ENCODE data around the gene TJP1. TPM values are rescaled to one million over a fixed set of nuclear protein-coding genes. Genes with fewer than 3 reads are reported as not detected.

The TJP1 gene
- total RNA-seq, 4 donors from 2014 or later: 72.4 to 191 (median 136) TPM

- intact Hi-C loops (cut with DNase I; ENCODE audit: low total_unique reads): no loop called here
- H3K4me1 ChIP-seq: no peaks in the 10 kb centered on the region
- TF ChIP-seq POLR2A (IDR thresholded peaks at IDR 0.05): no peak
- TF ChIP-seq CTCF (IDR thresholded peaks at IDR 0.05): no peak
Measured at GRCh38 chr15:29687939-29688505, 134.2 kb downstream of the TJP1 start.

GRCh38 chr15:29687204-29687815, 135.0 kb downstream of the TJP1 start:
- no peaks in the 10 kb centered on the region for H3K9me3 ChIP-seq
- TF ChIP-seq CTCF (IDR thresholded peaks at IDR 0.05): no peak
- TF ChIP-seq POLR2A (IDR thresholded peaks at IDR 0.05): no peak
- DNase-seq: peak in 1 of 2 donors; percentile 5
- intact Hi-C loops (cut with DNase I; ENCODE audit: low total_unique reads): no loop called here
- no peak overlapping the region for H3K4me3 ChIP-seq
- no peaks in the 10 kb centered on the region for H3K36me3 ChIP-seq
- no peak overlapping the region for H3K27ac ChIP-seq
- no peaks in the 10 kb centered on the region for H3K27me3 ChIP-seq
- H3K4me1 ChIP-seq: no peaks in the 10 kb centered on the region

More at GRCh38 chr15:29687939-29688505, 134.2 kb downstream of the TJP1 start:
- Histone ChIP-seq H3K4me3 (no peak overlapping the region), H3K27ac (no peak overlapping the region), H3K36me3 (no peaks in the 10 kb centered on the region), H3K27me3 (no peaks in the 10 kb centered on the region), H3K9me3 (no peaks in the 10 kb centered on the region)
- peak in 1 of 2 donors; percentile 7 for DNase-seq

- intact Hi-C loops (cut with DNase I; ENCODE audit: low total_unique reads): no loop called here
- TF ChIP-seq CTCF (IDR thresholded peaks at IDR 0.05): no peak
- no peak for TF ChIP-seq POLR2A (IDR thresholded peaks at IDR 0.05)
- Histone ChIP-seq H3K36me3 (no peaks in the 10 kb centered on the region), H3K27me3 (no peaks in the 10 kb centered on the region), H3K27ac (no peak overlapping the region), H3K4me3 (no peak overlapping the region), H3K4me1 (no peaks in the 10 kb centered on the region), H3K9me3 (no peaks in the 10 kb centered on the region)
- no peak for DNase-seq
Measured at GRCh38 chr15:29686445-29687203, 135.6 kb downstream of the TJP1 start.

- Histone ChIP-seq H3K36me3 (no peaks in the 10 kb centered on the region), H3K4me1 (no peaks in the 10 kb centered on the region), H3K27ac (no peak overlapping the region), H3K27me3 (no peaks in the 10 kb centered on the region), H3K9me3 (no peaks in the 10 kb centered on the region), H3K4me3 (no peak overlapping the region)
- intact Hi-C loops (cut with DNase I; ENCODE audit: low total_unique reads): no loop called here
- no peak for TF ChIP-seq POLR2A (IDR thresholded peaks at IDR 0.05)
- no peak for TF ChIP-seq CTCF (IDR thresholded peaks at IDR 0.05)
- no peak for DNase-seq
Measured at GRCh38 chr15:29686079-29686425, 136.2 kb downstream of the TJP1 start.
